ENCODE results near the gene RNF223. TPM values are rescaled to one million over a fixed set of nuclear protein-coding genes. Genes with fewer than 3 reads are reported as not detected.
"Not testable (repeated sequence)": the region's sequence is repeated elsewhere in the genome, so short reads cannot be mapped to it uniquely, and the experiment has no call there.

Gene RNF223
- total RNA-seq, 1 experiment from 2014 or later: 6.3 TPM

DNA sequence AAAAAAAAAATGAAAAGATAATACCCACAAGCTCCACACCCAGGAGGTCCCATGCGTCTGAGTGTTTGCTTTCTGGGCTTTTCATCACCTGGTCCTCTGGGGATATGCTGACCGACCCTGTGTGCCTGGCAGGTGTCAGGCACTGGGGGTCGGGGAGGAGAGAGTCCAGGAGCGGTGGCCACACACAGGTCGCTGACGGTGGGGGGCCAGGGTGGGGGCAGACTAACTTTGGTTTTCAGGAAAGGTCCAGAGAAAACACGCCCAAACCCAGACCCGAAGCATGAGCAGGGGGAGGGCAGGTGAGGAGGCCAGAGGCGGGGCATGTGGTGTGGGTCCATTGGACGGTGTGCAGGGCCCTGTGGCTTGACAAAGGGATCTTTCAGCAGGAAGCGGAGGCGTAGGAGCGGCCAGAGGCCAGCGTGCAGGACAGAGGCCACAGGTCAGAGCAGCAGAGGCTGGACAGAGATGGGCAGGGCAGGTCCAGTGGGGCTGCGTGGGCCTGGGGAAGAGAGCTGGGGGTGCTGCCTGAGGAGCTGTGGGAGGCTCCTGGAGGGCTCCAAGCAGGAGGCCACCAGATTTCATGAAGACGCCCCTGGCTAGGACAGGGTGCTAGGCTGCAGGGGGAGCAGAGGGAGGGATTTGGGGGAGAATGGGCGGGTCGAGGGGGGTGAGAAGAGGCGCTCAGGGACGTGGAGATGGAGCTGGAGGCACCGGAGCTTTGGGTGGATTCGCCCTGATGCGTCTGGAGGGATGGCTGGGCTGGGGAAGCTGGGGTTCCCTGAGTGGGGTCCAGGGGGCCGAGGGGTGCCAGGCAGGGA, 15.8 kb downstream of the RNF223 start:
- ATAC-seq: 0 out of 2 replicates have a peak, but pooled peaks have one; percentile 15

DNA sequence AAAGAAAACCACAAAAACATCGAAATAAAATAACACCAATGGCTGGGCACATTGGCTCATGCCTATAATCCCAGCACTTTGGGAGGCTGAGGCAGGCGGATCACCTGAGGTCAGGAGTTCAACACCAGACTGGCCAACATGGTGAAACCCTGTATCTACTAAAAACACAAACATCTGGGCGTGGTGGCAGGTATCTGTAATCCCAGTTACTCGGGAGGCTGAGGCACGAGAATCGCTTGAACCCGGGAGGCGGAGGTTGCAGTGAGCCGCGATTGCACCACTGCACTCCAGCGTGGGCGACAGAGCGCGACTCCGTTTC, 16.4 kb downstream of the RNF223 start:
- POLR2A ChIA-PET; H3K27me3 ChIP-seq (ENCODE audit: insufficient read depth, low read length); H2AFZ ChIP-seq (ENCODE audit: low read depth, low read length, poor library complexity, severe bottlenecking); intact Hi-C loops (cut with micrococcal nuclease); H4K20me1 ChIP-seq (ENCODE audit: insufficient read depth); RAD21 ChIA-PET (ENCODE audit: low non-redundant PET in 1 of 2, low total read pairs in 2 of 2, uncharacterized antibody in 2 of 2, unreplicated experiment in 2 of 2); H3K79me2 ChIP-seq (ENCODE audit: insufficient read depth, low read length); BruUV-seq (replicated peaks); H3K9ac ChIP-seq (ENCODE audit: low read length); DNase-seq (ENCODE audit: low read depth, low spot score); H3K36me3 ChIP-seq (ENCODE audit: control insufficient read depth in 1 of 2, insufficient read depth in 2 of 2, low read length in 2 of 2); H3K27ac ChIP-seq (ENCODE audit: low read depth, low read length); H3K9me3 ChIP-seq (ENCODE audit: control insufficient read depth in 1 of 2, insufficient read depth in 1 of 2, low read depth in 1 of 2, low read length in 2 of 2); H3K4me3 ChIP-seq (replicated peaks in 1 of 2; ENCODE audit: low read depth in 1 of 2, low read length in 2 of 2); H3K4me2 ChIP-seq (ENCODE audit: low read length); CTCF ChIA-PET; ATAC-seq; H3K9me2 ChIP-seq (ENCODE audit: insufficient read depth): not testable (repeated sequence)
- peaks cover 17 to 46% of the 10 kb centered on the region in 2 experiments for H3K4me1 ChIP-seq (ENCODE audit: control insufficient read depth in 1 of 2, insufficient read depth in 2 of 2, low read length in 2 of 2)

More for the DNA sequence above, 15.8 kb downstream of the RNF223 start:
- H3K27me3 ChIP-seq (ENCODE audit: insufficient read depth, low read length): no peaks in the 10 kb centered on the region
- ChIA-PET POLR2A (interaction anchor here (1.1 to 1.2 kb wide), 3 partner anchors 41 to 52 kb away, joined by 3 to 4 read pairs (median 4); partner anchors contain the start of gene ISG15), RAD21 (ENCODE audit: low non-redundant PET in 1 of 2, low total read pairs in 2 of 2, uncharacterized antibody in 2 of 2, unreplicated experiment in 2 of 2) (no interaction called here), CTCF (interaction anchor here (1.3 to 1.8 kb wide), 3 partner anchors 16 to 51 kb away, joined by 4 to 5 read pairs (median 4); partner anchors contain the start of gene RNF223)
- DNase-seq (ENCODE audit: low read depth, low spot score): no peak
- peak overlapping the region; percentile 64 for H3K9ac ChIP-seq (ENCODE audit: low read length)
- peaks cover 6 to 10% of the 10 kb centered on the region in 2 experiments; a peak in 3 of 4 replicates for H3K36me3 ChIP-seq (ENCODE audit: control insufficient read depth in 1 of 2, insufficient read depth in 2 of 2, low read length in 2 of 2)
- no peaks in the 10 kb centered on the region for H3K79me2 ChIP-seq (ENCODE audit: insufficient read depth, low read length)
- no peaks in the 10 kb centered on the region for H3K9me2 ChIP-seq (ENCODE audit: insufficient read depth)
- intact Hi-C loops (cut with micrococcal nuclease): no loop called here
- H3K4me3 ChIP-seq (replicated peaks in 1 of 2; ENCODE audit: low read depth in 1 of 2, low read length in 2 of 2): peak overlapping the region; percentile 55 to 71
- peaks cover 21 to 52% of the 10 kb centered on the region in 2 experiments for H3K4me1 ChIP-seq (ENCODE audit: control insufficient read depth in 1 of 2, insufficient read depth in 2 of 2, low read length in 2 of 2)
- peak overlapping the region; percentile 45 for H2AFZ ChIP-seq (ENCODE audit: low read depth, low read length, poor library complexity, severe bottlenecking)
- no peaks in the 10 kb centered on the region for H4K20me1 ChIP-seq (ENCODE audit: insufficient read depth)
- H3K9me3 ChIP-seq (ENCODE audit: control insufficient read depth in 1 of 2, insufficient read depth in 1 of 2, low read depth in 1 of 2, low read length in 2 of 2): no peaks in the 10 kb centered on the region
- H3K4me2 ChIP-seq (ENCODE audit: low read length): peak overlapping the region; percentile 98
- TF ChIP-seq TCF7L2 (IDR thresholded peaks at IDR 0.05; ENCODE audit: borderline replicate concordance, extremely low read depth, insufficient read depth, insufficient read length) (no peak), POLR2AphosphoS5 (IDR thresholded peaks at IDR 0.05; ENCODE audit: low read depth, low read length) (no peak), EZH2phosphoT487 (IDR thresholded peaks at IDR 0.05; ENCODE audit: borderline replicate concordance) (no peak), ZFX (IDR thresholded peaks at IDR 0.05) (no peak), RAD21 (IDR thresholded peaks at IDR 0.05; ENCODE audit: low read depth) (no peak), CEBPB (IDR thresholded peaks at IDR 0.05; ENCODE audit: low read depth) (no peak), SIN3A (IDR thresholded peaks at IDR 0.05; ENCODE audit: low read depth) (no peak), YY1 (IDR thresholded peaks at IDR 0.05; ENCODE audit: extremely low read depth, insufficient replicate concordance, low read depth, low read length) (no peak), ZNF274 (IDR thresholded peaks at IDR 0.05; ENCODE audit: low read depth, low read length) (no peak)
- TF ChIP-seq, protein P1, sequence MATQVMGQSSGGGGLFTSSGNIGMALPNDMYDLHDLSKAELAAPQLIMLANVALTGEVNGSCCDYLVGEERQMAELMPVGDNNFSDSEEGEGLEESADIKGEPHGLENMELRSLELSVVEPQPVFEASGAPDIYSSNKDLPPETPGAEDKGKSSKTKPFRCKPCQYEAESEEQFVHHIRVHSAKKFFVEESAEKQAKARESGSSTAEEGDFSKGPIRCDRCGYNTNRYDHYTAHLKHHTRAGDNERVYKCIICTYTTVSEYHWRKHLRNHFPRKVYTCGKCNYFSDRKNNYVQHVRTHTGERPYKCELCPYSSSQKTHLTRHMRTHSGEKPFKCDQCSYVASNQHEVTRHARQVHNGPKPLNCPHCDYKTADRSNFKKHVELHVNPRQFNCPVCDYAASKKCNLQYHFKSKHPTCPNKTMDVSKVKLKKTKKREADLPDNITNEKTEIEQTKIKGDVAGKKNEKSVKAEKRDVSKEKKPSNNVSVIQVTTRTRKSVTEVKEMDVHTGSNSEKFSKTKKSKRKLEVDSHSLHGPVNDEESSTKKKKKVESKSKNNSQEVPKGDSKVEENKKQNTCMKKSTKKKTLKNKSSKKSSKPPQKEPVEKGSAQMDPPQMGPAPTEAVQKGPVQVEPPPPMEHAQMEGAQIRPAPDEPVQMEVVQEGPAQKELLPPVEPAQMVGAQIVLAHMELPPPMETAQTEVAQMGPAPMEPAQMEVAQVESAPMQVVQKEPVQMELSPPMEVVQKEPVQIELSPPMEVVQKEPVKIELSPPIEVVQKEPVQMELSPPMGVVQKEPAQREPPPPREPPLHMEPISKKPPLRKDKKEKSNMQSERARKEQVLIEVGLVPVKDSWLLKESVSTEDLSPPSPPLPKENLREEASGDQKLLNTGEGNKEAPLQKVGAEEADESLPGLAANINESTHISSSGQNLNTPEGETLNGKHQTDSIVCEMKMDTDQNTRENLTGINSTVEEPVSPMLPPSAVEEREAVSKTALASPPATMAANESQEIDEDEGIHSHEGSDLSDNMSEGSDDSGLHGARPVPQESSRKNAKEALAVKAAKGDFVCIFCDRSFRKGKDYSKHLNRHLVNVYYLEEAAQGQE (IDR thresholded peaks at IDR 0.05; ENCODE audit: low read depth): no peak
- H3K27ac ChIP-seq (ENCODE audit: low read depth, low read length): peak overlapping the region; percentile 69; the same call in 1 of the 2 replicates
- no TSS peak for BruUV-seq (replicated peaks)
